ENCODE results near the gene DNAJC17.

GRCh38 chr15:40782609-40783227 is 24.6 kb downstream of the DNAJC17 start:
- TF ChIP-seq CTCF (IDR thresholded peaks at IDR 0.05; ENCODE audit: low read depth, low read length), result peak; percentile 79
- TF ChIP-seq POLR2A (IDR thresholded peaks at IDR 0.05; ENCODE audit: extremely low read depth, insufficient read length), result no peak

Data from NB4 (cell line).